ENCODE data around the gene DYRK1A.
A peak's percentile ranks its signal among the peaks of the same experiment; 100 is the strongest.

DYRK1A gene

DNA sequence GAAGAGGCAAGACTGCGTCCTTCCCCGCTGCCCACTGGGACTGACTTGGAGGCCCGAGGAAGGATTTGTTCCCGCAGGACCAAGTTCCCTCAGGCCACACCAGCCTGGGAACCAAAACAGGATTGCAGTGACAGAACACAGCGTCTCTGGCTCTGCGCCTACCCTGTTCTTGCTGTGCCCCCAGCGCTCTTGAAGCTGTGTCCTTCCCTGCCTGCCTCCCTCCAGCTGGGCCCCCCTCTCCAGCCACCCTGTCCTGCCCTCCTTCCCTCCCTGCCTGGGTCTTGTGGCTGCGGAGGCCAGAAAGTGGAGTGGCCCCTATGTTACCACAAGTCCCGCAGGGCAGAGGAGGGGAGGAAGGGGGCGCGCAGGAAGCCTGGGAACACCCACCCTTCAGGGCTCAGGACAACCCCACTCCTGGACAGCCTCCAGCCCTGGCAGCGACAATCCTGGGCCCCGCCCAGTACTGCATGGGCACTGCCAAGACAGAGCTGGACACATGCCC is 164.9 kb downstream of the DYRK1A start:
- H3K36me3 ChIP-seq (ENCODE audit: control insufficient read depth in 4 of 4, insufficient read depth in 4 of 4, low read length in 3 of 4): no peaks in the 10 kb centered on the region
- peak in 2 of 3 donors; percentile 46 to 55 for DNase-seq
- H3K4me3 ChIP-seq (ENCODE audit: control insufficient read depth in 1 of 7, extremely low read depth in 1 of 7, insufficient read depth in 4 of 7, low read depth in 2 of 7, low read length in 6 of 7): peak overlapping the region in 3 of 7 experiments; percentile 4 to 55 (median 30)
- CTCF ChIA-PET: interaction anchor here (1.6 to 1.9 kb wide), 3 partner anchors 9 to 32 kb away, joined by 4 to 7 read pairs (median 5); no protein-coding TSS in a partner anchor
- H3K9me3 ChIP-seq (ENCODE audit: control extremely low read depth in 1 of 5, control insufficient read depth in 4 of 5, insufficient read depth in 2 of 5, low read depth in 1 of 5, low read length in 4 of 5): peaks cover 0 to 7% (median 0%) of the 10 kb centered on the region in 5 experiments
- H3K27ac ChIP-seq (ENCODE audit: insufficient read depth in 1 of 2, low read depth in 1 of 2, low read length in 2 of 2, poor library complexity in 1 of 2, severe bottlenecking in 2 of 2): no peak overlapping the region
- peaks cover 0 to 4% (median 0%) of the 10 kb centered on the region in 5 experiments for H3K27me3 ChIP-seq (replicated peaks in 2 of 5; ENCODE audit: control insufficient read depth in 4 of 5, insufficient read depth in 5 of 5, low read length in 4 of 5)
- H3K4me1 ChIP-seq (ENCODE audit: control extremely low read depth in 1 of 4, control insufficient read depth in 4 of 4, insufficient read depth in 4 of 4, low read length in 3 of 4): peaks cover 0 to 16% (median 15%) of the 10 kb centered on the region in 4 experiments
- POLR2A ChIA-PET: no interaction called here
- WGBS (ENCODE audit: insufficient coverage): 18% methylated on average over 9 of the region's 13 CpGs

DNA sequence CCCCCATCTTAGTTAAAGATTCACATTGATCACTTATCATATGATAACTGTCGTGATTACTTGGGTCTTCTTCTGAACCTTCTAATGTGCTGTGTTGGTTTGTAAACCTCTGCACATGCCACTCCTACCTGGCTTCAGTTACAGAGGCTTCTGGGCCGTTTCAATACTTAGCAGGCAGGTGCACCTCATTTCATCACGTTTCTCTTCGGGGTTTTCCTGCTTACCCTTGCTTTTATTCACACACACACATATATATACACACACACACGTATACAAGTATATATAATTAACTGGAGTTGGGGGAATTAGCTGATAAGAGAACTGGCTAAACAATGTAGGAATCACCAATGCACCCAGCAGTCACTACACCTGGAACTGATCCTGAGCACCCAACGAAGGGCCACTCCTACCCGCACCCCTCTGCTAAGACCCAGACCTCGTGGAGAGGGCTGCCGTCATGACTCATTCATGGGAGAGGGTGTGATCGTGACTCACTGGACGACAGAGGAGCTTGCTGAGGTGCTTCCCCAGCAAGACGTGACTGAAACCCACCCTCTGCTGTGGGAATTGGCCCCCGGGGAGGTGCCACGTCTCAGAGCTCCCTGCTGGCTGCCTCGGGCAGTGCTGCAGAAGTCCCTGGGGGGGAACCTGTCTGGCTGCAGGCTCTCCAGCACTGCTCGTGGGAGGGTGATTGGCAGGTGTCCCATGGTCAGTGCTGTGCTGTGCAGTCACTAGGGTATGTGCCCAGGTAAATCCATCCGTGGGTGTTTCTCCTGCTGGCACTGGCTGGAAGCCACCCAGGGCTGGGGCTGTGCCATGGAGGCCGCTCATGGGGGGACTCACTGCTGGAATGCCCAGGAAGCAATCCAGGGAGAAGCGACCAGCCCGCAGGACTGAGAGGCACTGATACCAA is 166.6 kb downstream of the DYRK1A start:
- peaks cover 0 to 22% (median 19%) of the 10 kb centered on the region in 4 experiments for H3K4me1 ChIP-seq (ENCODE audit: control extremely low read depth in 1 of 4, control insufficient read depth in 4 of 4, insufficient read depth in 4 of 4, low read length in 3 of 4)
- DNase-seq: peak in 2 of 3 donors; percentile 47 to 65
- H3K27me3 ChIP-seq (replicated peaks in 2 of 5; ENCODE audit: control insufficient read depth in 4 of 5, insufficient read depth in 5 of 5, low read length in 4 of 5): peaks cover 0 to 4% (median 0%) of the 10 kb centered on the region in 5 experiments
- no peak overlapping the region for H3K27ac ChIP-seq (ENCODE audit: insufficient read depth in 1 of 2, low read depth in 1 of 2, low read length in 2 of 2, poor library complexity in 1 of 2, severe bottlenecking in 2 of 2)
- CTCF ChIA-PET: no interaction called here
- H3K36me3 ChIP-seq (ENCODE audit: control insufficient read depth in 4 of 4, insufficient read depth in 4 of 4, low read length in 3 of 4): no peaks in the 10 kb centered on the region
- H3K4me3 ChIP-seq (ENCODE audit: control insufficient read depth in 1 of 7, extremely low read depth in 1 of 7, insufficient read depth in 4 of 7, low read depth in 2 of 7, low read length in 6 of 7): no peak overlapping the region
- H3K9me3 ChIP-seq (ENCODE audit: control extremely low read depth in 1 of 5, control insufficient read depth in 4 of 5, insufficient read depth in 2 of 5, low read depth in 1 of 5, low read length in 4 of 5): peaks cover 0 to 10% (median 0%) of the 10 kb centered on the region in 5 experiments
- POLR2A ChIA-PET: no interaction called here
- WGBS (ENCODE audit: insufficient coverage): 95% methylated on average over 15 of the region's 20 CpGs

DNA sequence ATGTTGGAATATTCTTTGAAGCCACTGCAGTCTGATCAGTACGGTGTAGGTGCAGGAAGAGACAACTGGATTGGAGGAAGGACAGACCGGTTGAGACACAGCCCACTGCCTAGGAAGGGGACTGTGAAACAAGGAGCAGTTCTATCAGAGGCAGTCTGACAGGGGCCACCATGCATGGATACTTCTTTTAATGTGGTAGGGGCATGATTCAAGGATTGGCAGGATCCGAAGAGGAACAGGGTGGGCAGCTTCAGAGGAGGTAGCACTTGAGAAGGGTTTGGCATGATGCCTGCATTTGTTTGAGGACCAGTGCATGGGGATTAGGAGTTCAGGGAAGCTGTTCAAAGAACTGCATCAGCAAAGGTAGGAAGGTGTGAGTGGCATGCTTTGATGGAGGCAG is 167.9 kb downstream of the DYRK1A start:
- H3K9me3 ChIP-seq (ENCODE audit: control extremely low read depth in 1 of 5, control insufficient read depth in 4 of 5, insufficient read depth in 2 of 5, low read depth in 1 of 5, low read length in 4 of 5): peaks cover 0 to 10% (median 0%) of the 10 kb centered on the region in 5 experiments
- H3K4me3 ChIP-seq (ENCODE audit: control insufficient read depth in 1 of 7, extremely low read depth in 1 of 7, insufficient read depth in 4 of 7, low read depth in 2 of 7, low read length in 6 of 7): no peak overlapping the region
- H3K27me3 ChIP-seq (replicated peaks in 2 of 5; ENCODE audit: control insufficient read depth in 4 of 5, insufficient read depth in 5 of 5, low read length in 4 of 5): peaks cover 0 to 4% (median 0%) of the 10 kb centered on the region in 5 experiments
- WGBS (ENCODE audit: insufficient coverage): 86% methylated on average over 3 of the region's 3 CpGs
- ChIA-PET CTCF (interaction anchor here (0.9 kb wide), 1 partner anchor 22 kb away, joined by 3 read pairs; no protein-coding TSS in a partner anchor), POLR2A (no interaction called here)
- H3K4me1 ChIP-seq (ENCODE audit: control extremely low read depth in 1 of 4, control insufficient read depth in 4 of 4, insufficient read depth in 4 of 4, low read length in 3 of 4): peaks cover 0 to 22% (median 19%) of the 10 kb centered on the region in 4 experiments
- no peak for DNase-seq
- H3K36me3 ChIP-seq (ENCODE audit: control insufficient read depth in 4 of 4, insufficient read depth in 4 of 4, low read length in 3 of 4): no peaks in the 10 kb centered on the region
- H3K27ac ChIP-seq (ENCODE audit: insufficient read depth in 1 of 2, low read depth in 1 of 2, low read length in 2 of 2, poor library complexity in 1 of 2, severe bottlenecking in 2 of 2): no peak overlapping the region

DNA sequence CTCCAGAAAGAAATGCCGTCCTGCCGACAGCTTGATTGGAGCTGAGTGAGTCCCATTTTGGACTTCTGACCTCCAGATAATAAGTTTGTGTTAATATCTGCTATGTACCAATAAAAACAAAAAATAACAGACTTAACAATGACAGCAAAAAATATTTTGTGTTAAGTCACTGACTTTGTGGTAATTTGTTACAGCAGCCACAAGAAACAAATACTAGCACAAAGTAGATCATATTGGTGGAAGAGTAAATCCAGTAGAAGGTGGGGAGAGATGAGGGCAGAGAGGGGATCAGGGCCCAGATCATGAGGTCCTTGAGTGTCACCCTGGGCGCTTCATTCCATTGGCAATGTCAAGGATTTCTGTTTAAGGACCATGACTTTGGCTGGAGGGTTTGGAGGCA is 168.6 kb downstream of the DYRK1A start:
- CTCF ChIA-PET: interaction anchor here (0.9 kb wide), 1 partner anchor 23 kb away, joined by 3 read pairs; no protein-coding TSS in a partner anchor
- no peak overlapping the region for H3K4me3 ChIP-seq (ENCODE audit: control insufficient read depth in 1 of 7, extremely low read depth in 1 of 7, insufficient read depth in 4 of 7, low read depth in 2 of 7, low read length in 6 of 7)
- peaks cover 0 to 22% (median 19%) of the 10 kb centered on the region in 4 experiments for H3K4me1 ChIP-seq (ENCODE audit: control extremely low read depth in 1 of 4, control insufficient read depth in 4 of 4, insufficient read depth in 4 of 4, low read length in 3 of 4)
- H3K9me3 ChIP-seq (ENCODE audit: control extremely low read depth in 1 of 5, control insufficient read depth in 4 of 5, insufficient read depth in 2 of 5, low read depth in 1 of 5, low read length in 4 of 5): peaks cover 0 to 10% (median 0%) of the 10 kb centered on the region in 5 experiments
- peaks cover 0 to 4% (median 0%) of the 10 kb centered on the region in 5 experiments for H3K27me3 ChIP-seq (replicated peaks in 2 of 5; ENCODE audit: control insufficient read depth in 4 of 5, insufficient read depth in 5 of 5, low read length in 4 of 5)
- POLR2A ChIA-PET: no interaction called here
- H3K36me3 ChIP-seq (ENCODE audit: control insufficient read depth in 4 of 4, insufficient read depth in 4 of 4, low read length in 3 of 4): no peaks in the 10 kb centered on the region
- no peak overlapping the region for H3K27ac ChIP-seq (ENCODE audit: insufficient read depth in 1 of 2, low read depth in 1 of 2, low read length in 2 of 2, poor library complexity in 1 of 2, severe bottlenecking in 2 of 2)
- no peak for DNase-seq
- WGBS (ENCODE audit: insufficient coverage): 100% methylated on average over 1 of the region's 3 CpGs

DNA sequence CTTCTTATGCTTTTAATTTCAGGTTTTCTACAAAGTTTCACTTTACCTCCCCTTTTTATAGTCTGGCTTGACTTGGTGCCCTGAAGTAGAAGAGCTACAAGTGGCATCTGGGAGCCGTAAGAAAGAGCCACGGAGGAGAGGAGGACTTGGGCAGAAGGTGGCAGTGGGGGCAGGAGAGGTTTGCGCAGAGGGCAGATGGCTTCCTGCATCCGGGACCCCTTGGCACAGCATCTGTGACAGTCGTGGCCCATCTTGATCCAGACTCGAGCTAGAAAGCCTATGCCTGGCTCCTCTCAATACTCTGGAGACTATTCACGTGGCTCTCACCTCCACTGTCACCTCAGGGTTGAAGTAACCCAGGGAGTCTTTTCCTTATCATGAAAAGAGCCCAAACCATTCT is 169.1 kb downstream of the DYRK1A start:
- ChIA-PET CTCF (no interaction called here), POLR2A (no interaction called here)
- 100% methylated on average over 2 of the region's 7 CpGs for WGBS (ENCODE audit: insufficient coverage)
- Histone ChIP-seq H3K4me1 (ENCODE audit: control extremely low read depth in 1 of 4, control insufficient read depth in 4 of 4, insufficient read depth in 4 of 4, low read length in 3 of 4) (peaks cover 0 to 18% (median 15%) of the 10 kb centered on the region in 4 experiments), H3K27ac (ENCODE audit: insufficient read depth in 1 of 2, low read depth in 1 of 2, low read length in 2 of 2, poor library complexity in 1 of 2, severe bottlenecking in 2 of 2) (no peak overlapping the region), H3K36me3 (ENCODE audit: control insufficient read depth in 4 of 4, insufficient read depth in 4 of 4, low read length in 3 of 4) (no peaks in the 10 kb centered on the region), H3K4me3 (ENCODE audit: control insufficient read depth in 1 of 7, extremely low read depth in 1 of 7, insufficient read depth in 4 of 7, low read depth in 2 of 7, low read length in 6 of 7) (no peak overlapping the region), H3K27me3 (replicated peaks in 2 of 5; ENCODE audit: control insufficient read depth in 4 of 5, insufficient read depth in 5 of 5, low read length in 4 of 5) (peaks cover 0 to 4% (median 0%) of the 10 kb centered on the region in 5 experiments), H3K9me3 (ENCODE audit: control extremely low read depth in 1 of 5, control insufficient read depth in 4 of 5, insufficient read depth in 2 of 5, low read depth in 1 of 5, low read length in 4 of 5) (peaks cover 0 to 10% (median 0%) of the 10 kb centered on the region in 5 experiments)
- no peak for DNase-seq

DNA sequence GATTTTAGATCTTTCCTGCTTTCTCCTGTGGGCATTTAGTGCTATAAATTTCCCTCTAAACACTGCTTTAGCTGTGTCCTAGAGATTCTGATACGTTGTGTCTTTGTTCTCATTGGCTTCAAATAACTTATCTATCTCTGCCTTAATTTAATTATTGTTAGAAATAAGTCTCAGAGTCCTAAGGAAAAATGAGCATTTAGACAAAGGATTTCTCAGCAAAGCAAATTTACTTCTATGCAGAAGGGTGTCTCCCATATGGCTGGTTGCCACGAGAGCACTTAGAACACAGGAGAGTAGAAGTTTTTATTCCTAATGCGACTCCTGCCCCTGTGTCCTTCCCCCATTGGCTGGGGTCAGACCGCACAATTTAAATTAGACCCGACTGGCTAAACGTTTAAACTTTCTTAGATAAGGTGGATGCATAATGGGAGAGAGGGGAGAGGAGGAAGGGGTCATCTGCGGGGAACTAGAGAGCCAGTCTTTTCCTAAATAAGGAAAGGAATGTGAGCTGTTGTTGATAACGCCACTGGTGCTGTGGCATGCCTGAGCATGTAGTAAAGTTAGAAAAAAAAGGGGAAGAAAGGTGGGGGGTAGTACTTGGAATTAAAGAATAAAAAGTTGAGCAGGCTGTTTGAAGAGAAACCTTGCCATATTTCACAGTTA is 170.2 kb downstream of the DYRK1A start:
- H3K27me3 ChIP-seq (replicated peaks in 2 of 5; ENCODE audit: control insufficient read depth in 4 of 5, insufficient read depth in 5 of 5, low read length in 4 of 5): no peaks in the 10 kb centered on the region
- H3K27ac ChIP-seq (ENCODE audit: insufficient read depth in 1 of 2, low read depth in 1 of 2, low read length in 2 of 2, poor library complexity in 1 of 2, severe bottlenecking in 2 of 2): peak overlapping the region in 1 of 2 experiments; percentile 70
- no peak overlapping the region for H3K4me3 ChIP-seq (ENCODE audit: control insufficient read depth in 1 of 7, extremely low read depth in 1 of 7, insufficient read depth in 4 of 7, low read depth in 2 of 7, low read length in 6 of 7)
- ChIA-PET CTCF (interaction anchor here (0.6 to 1.2 kb wide), 2 partner anchors 151 to 392 kb away, joined by 3 to 4 read pairs; no protein-coding TSS in a partner anchor), POLR2A (no interaction called here)
- DNase-seq: peak in 2 of 3 donors; percentile 21 to 23
- peaks cover 0 to 8% (median 4%) of the 10 kb centered on the region in 4 experiments for H3K4me1 ChIP-seq (ENCODE audit: control extremely low read depth in 1 of 4, control insufficient read depth in 4 of 4, insufficient read depth in 4 of 4, low read length in 3 of 4)
- no peaks in the 10 kb centered on the region for H3K36me3 ChIP-seq (ENCODE audit: control insufficient read depth in 4 of 4, insufficient read depth in 4 of 4, low read length in 3 of 4)
- peaks cover 0 to 10% (median 0%) of the 10 kb centered on the region in 5 experiments for H3K9me3 ChIP-seq (ENCODE audit: control extremely low read depth in 1 of 5, control insufficient read depth in 4 of 5, insufficient read depth in 2 of 5, low read depth in 1 of 5, low read length in 4 of 5)
- 54% methylated on average over 4 of the region's 8 CpGs for WGBS (ENCODE audit: insufficient coverage)
